BE2C (cell line): ENCODE data around the gene DNLZ.

Experiments used
- DNase-seq: peaks from one replicate; pipeline ENCODE4 v3.0.0-alpha.2; 2020
- H3K27me3 ChIP-seq: fragments of 250-450 bp; sonication (Bioruptor Pico); 2 replicates; pipeline ENCODE4 v1.5.1; 2020; ENCODE audit warnings: mild to moderate bottlenecking
- H3K36me3 ChIP-seq: fragments of 250-450 bp; sonication (Bioruptor Pico); 2 replicates; pipeline ENCODE4 v1.5.1; 2020; ENCODE audit warnings: mild to moderate bottlenecking
- H3K4me1 ChIP-seq: fragments of 250-450 bp; sonication (Bioruptor Pico); 2 replicates; pipeline ENCODE4 v1.5.1; 2020
- H3K4me3 ChIP-seq: 2 replicates; pipeline ENCODE4 v1.5.1; 2011; ENCODE audit warnings: low read depth, low read length
- H3K9me3 ChIP-seq: fragments of 250-450 bp; sonication (Bioruptor Pico); 2 replicates; pipeline ENCODE4 v1.5.1; 2020
- CTCF ChIP-seq: IDR thresholded peaks from 2 replicates; pipeline ENCODE4 v1.5.1; 2012; ENCODE audit warnings: mild to moderate bottlenecking, low read depth, low read length

The DNLZ gene

GRCh38 chr9:136317695-136318094 is 45.8 kb downstream of the DNLZ start:
- no peaks in the 10 kb centered on the region for H3K36me3 ChIP-seq
- no peak for DNase-seq
- no peak for TF ChIP-seq CTCF
- H3K27me3 ChIP-seq: no peaks in the 10 kb centered on the region
- H3K4me1 ChIP-seq: no peaks in the 10 kb centered on the region
- H3K4me3 ChIP-seq: no peak overlapping the region
- peaks cover 13% of the 10 kb centered on the region for H3K9me3 ChIP-seq

GRCh38 chr9:136316896-136317676 is 46.5 kb downstream of the DNLZ start:
- Histone ChIP-seq H3K4me3 (no peak overlapping the region), H3K9me3 (peaks cover 13% of the 10 kb centered on the region), H3K4me1 (no peaks in the 10 kb centered on the region), H3K27me3 (no peaks in the 10 kb centered on the region), H3K36me3 (no peaks in the 10 kb centered on the region)
- TF ChIP-seq CTCF: no peak
- DNase-seq: no peak

GRCh38 chr9:136316271-136316751 is 47.2 kb downstream of the DNLZ start:
- H3K9me3 ChIP-seq: peaks cover 13% of the 10 kb centered on the region
- H3K36me3 ChIP-seq: no peaks in the 10 kb centered on the region
- no peak for TF ChIP-seq CTCF
- H3K4me1 ChIP-seq: no peaks in the 10 kb centered on the region
- H3K27me3 ChIP-seq: no peaks in the 10 kb centered on the region
- H3K4me3 ChIP-seq: no peak overlapping the region
- DNase-seq: no peak

- Histone ChIP-seq H3K27me3 (no peaks in the 10 kb centered on the region), H3K9me3 (peaks cover 13% of the 10 kb centered on the region), H3K4me1 (peaks cover 4% of the 10 kb centered on the region), H3K4me3 (no peak overlapping the region), H3K36me3 (no peaks in the 10 kb centered on the region)
- TF ChIP-seq CTCF: no peak
- no peak for DNase-seq
Observed at GRCh38 chr9:136314944-136315343, 48.6 kb downstream of the DNLZ start.

GRCh38 chr9:136314056-136314416 is 49.5 kb downstream of the DNLZ start:
- Histone ChIP-seq H3K36me3 (no peaks in the 10 kb centered on the region), H3K9me3 (peaks cover 13% of the 10 kb centered on the region), H3K4me1 (peaks cover 9% of the 10 kb centered on the region), H3K4me3 (no peak overlapping the region), H3K27me3 (no peaks in the 10 kb centered on the region)
- TF ChIP-seq CTCF: no peak
- DNase-seq: no peak
